Tibial nerve (tissue), 4 donors: ENCODE data around the gene PMS1.

Experiments
- CTCF ChIP-seq, 5 experiments: fragments of 200-600 bp in 3 of 5; fragments of 450-650 bp in 2 of 5; sonication (generic) in 3 of 5; IDR thresholded peaks; one replicate each; pipeline ENCODE4 v1.5.1; 2016 to 2019; ENCODE audit warnings: antibody characterized with exemption in 5 of 5, mild to moderate bottlenecking in 3 of 5, moderate library complexity in 2 of 5
- EP300 ChIP-seq, 2 donors: sonication (generic); formaldehyde crosslinking; IDR thresholded peaks; one replicate each; pipeline ENCODE4 v1.6.1; 2017; ENCODE audit warnings: antibody characterized with exemption in 2 of 2, mild to moderate bottlenecking in 1 of 2

- no peak for TF ChIP-seq CTCF (IDR thresholded peaks at IDR 0.05)
- no peak for TF ChIP-seq EP300 (IDR thresholded peaks at IDR 0.05)
Measured at GRCh38 chr2:189916651-189917050, 132.4 kb downstream of the PMS1 start.
